Brain microvascular endothelial cell (primary cell): Measurements from ENCODE around the gene EML5.

ENCODE experiments used
- DNase-seq: peaks from one replicate; pipeline ENCODE4 v3.0.0-alpha.2; 2020
- H3K27ac ChIP-seq: fragments of 250-450 bp; sonication (Bioruptor Pico); 2 replicates; pipeline ENCODE4 v1.5.1; 2020; ENCODE audit warnings: mild to moderate bottlenecking, moderate library complexity
- H3K27me3 ChIP-seq: fragments of 250-450 bp; sonication (Bioruptor Pico); replicated peaks from 2 replicates; pipeline ENCODE4 v1.5.1; 2020; ENCODE audit warnings: mild to moderate bottlenecking
- H3K36me3 ChIP-seq: fragments of 250-450 bp; sonication (Bioruptor Pico); replicated peaks from 2 replicates; pipeline ENCODE4 v1.5.1; 2020; ENCODE audit warnings: mild to moderate bottlenecking
- H3K4me3 ChIP-seq: 2 replicates; pipeline ENCODE4 v1.5.1; 2011; ENCODE audit warnings: low read depth, mild to moderate bottlenecking, control low read depth, low read length, moderate library complexity
- CTCF ChIP-seq: IDR thresholded peaks from 2 replicates; pipeline ENCODE4 v1.5.1; 2011; ENCODE audit warnings: low read depth, mild to moderate bottlenecking, moderate library complexity, low read length, control low read depth, inconsistent platforms; ENCODE audit errors: missing control alignments
- in situ Hi-C: cut with HindIII; loops from 2 replicates; pipeline ENCODE4 v1.10.0; 2017; ENCODE audit warnings: low sequenced_read_pairs, low pct_ligation_motif_present

Gene EML5

DNA sequence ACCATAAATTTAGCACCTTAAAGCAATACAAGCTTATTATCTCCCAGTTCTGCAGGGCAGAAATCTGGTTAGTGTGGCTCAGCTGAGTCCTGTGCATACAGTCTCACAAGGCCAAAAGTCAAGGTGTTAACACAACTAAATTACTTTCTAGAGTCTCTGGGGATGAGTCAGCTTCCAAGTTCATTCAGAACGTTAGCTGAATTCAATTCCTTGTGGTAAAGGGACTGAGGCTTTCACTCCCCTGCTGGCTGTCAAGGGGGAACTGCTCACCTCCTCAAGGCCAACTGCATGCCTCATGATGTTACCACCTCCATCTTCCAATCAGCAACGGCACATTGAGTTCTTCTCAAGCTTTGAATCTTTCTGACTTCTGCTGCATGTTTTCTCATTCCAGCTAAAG is 27.6 kb downstream of the EML5 start:
- DNase-seq = peak; percentile 0
- Histone ChIP-seq H3K4me3 (no peak overlapping the region), H3K27ac (no peak overlapping the region), H3K27me3 (no peaks in the 10 kb centered on the region), H3K36me3 (no peaks in the 10 kb centered on the region)
- TF ChIP-seq CTCF = peak; percentile 1
- in situ Hi-C loops = no loop called here

DNA sequence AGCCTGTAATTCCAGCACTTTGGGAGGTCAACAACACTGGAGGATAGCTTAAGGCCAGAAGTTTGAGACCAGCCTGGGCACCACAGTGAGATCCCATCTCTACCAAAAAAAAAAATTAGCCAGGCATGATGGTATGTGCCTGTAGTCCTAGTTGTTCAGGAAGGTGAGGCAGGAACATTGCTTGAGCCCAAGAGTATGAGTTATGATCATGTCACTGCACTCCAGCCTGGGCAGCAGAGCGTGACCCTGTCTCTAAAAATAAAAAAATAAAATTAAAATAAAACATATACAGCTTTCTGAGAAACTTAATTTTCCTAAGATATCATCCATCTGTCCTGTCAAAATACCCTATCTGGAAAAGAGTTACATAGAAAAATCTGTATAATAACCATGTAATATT is 38.9 kb downstream of the EML5 start:
- no peak overlapping the region for H3K4me3 ChIP-seq
- in situ Hi-C loops = no loop called here
- TF ChIP-seq CTCF = no peak
- H3K27ac ChIP-seq = no peak overlapping the region
- H3K27me3 ChIP-seq = no peaks in the 10 kb centered on the region
- DNase-seq = no peak
- no peaks in the 10 kb centered on the region for H3K36me3 ChIP-seq

DNA sequence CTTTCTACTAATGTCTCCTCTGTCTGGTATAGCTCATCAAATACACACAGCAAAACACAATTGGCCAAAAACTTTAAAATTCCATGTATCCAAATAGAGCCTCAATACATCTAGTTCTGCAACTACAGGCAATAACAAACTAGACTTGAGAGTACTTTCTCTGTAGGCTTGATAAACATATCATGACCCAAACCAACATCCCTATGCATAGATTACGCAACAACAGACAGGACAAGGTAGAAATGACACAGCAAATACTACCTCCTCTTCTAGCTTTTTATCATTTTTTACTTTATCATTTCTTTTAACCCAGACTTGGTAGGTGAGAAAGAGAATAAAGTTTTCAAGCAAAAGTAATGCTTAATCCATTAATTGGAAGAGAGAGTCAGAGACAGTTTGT is 41.8 kb downstream of the EML5 start:
- no peaks in the 10 kb centered on the region for H3K27me3 ChIP-seq
- no peaks in the 10 kb centered on the region for H3K36me3 ChIP-seq
- no peak for TF ChIP-seq CTCF
- DNase-seq = no peak
- in situ Hi-C loops = no loop called here
- H3K4me3 ChIP-seq = no peak overlapping the region
- H3K27ac ChIP-seq = no peak overlapping the region

GRCh38 chr14:88750413-88750812 is 42.3 kb downstream of the EML5 start:
- no peak for DNase-seq
- TF ChIP-seq CTCF = no peak
- Histone ChIP-seq H3K4me3 (no peak overlapping the region), H3K27me3 (no peaks in the 10 kb centered on the region), H3K36me3 (no peaks in the 10 kb centered on the region), H3K27ac (no peak overlapping the region)
- in situ Hi-C loops = no loop called here

DNA sequence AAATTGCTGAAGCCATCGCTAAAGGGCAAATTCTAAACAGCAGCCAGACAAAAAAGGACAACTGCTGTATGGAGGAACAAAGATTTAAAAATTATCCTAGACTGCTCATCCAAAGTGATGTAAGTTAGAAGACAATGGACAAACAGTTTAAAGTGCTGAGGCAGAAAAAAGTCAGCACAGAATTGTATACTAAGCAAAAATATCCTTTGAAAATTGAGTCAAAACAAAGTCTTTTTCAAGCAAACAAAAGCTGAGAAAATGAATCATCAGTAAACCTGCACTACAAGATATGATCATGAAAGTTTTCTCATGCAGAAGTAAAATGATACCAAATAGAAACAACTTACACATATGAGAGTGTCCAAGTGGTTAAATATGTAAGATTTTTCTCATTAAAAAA is 43.6 kb downstream of the EML5 start:
- no peak for DNase-seq
- in situ Hi-C loops = no loop called here

More for the DNA sequence above, 43.6 kb downstream of the EML5 start:
- Histone ChIP-seq H3K27ac (no peak overlapping the region), H3K27me3 (no peaks in the 10 kb centered on the region), H3K4me3 (no peak overlapping the region), H3K36me3 (no peaks in the 10 kb centered on the region)
- no peak for TF ChIP-seq CTCF
